B cell (primary cell): Measurements from ENCODE around the gene ARSA. TPM values are rescaled to one million over a fixed set of nuclear protein-coding genes. Genes with fewer than 3 reads are reported as not detected.

Source experiments
- ATAC-seq: fragments of 200-7000 bp; cut with Tn5 transposase; one replicate; pipeline ENCODE4 v1.10.0; 2021; ENCODE audit warnings: low read depth, mild to moderate bottlenecking, moderate number of reproducible peaks, moderate library complexity
- CTCF ChIA-PET: fragments of 350-600 bp; sonication (Branson Sonifier 250); formaldehyde crosslinking; loops from one replicate; lab custom pipeline; 2021; ENCODE audit warnings: antibody characterized with exemption, inconsistent platforms; lab: Charles Lee
- POLR2A ChIA-PET: fragments of 350-600 bp; sonication (Branson Sonifier 250); formaldehyde crosslinking; loops from one replicate; lab custom pipeline; 2021; ENCODE audit warnings: antibody characterized with exemption; lab: Charles Lee
- DNase-seq: peaks from one replicate; pipeline ENCODE4 v3.0.0; 2013
- H2AFZ ChIP-seq: 2 replicates; pipeline ENCODE4 v1.6.1; 2012; ENCODE audit warnings: mild to moderate bottlenecking, low read depth, low read length; ENCODE audit not compliant: insufficient read depth, poor library complexity, severe bottlenecking
- H3K27ac ChIP-seq, 2 donors: 1 replicate in 1 of 2; 2 replicates in 1 of 2; pipeline ENCODE4 v1.5.1; 2012 to 2013; ENCODE audit warnings: low read length in 2 of 2, mild to moderate bottlenecking in 2 of 2, moderate library complexity in 1 of 2
- H3K27me3 ChIP-seq, 4 experiments: fragments of 200-600 bp in 1 of 4; sonication (generic) in 1 of 4; replicated peaks in 1 of 4; 1 replicate in 2 of 4; 2 replicates in 2 of 4; pipeline versions ENCODE4 v1.6.1 to v1.7.0; 2013 to 2016; ENCODE audit warnings: low read length in 3 of 4, mild to moderate bottlenecking in 2 of 4, mixed read lengths in 1 of 4, moderate library complexity in 1 of 4; ENCODE audit not compliant: insufficient read depth in 4 of 4, control insufficient read depth in 3 of 4; ENCODE audit errors: control extremely low read depth in 1 of 4
- H3K36me3 ChIP-seq, 2 experiments: replicated peaks in 1 of 2; 1 replicate in 1 of 2; 2 replicates in 1 of 2; pipeline versions ENCODE4 v1.6.1 to v1.7.1; 2013; ENCODE audit warnings: low read length in 1 of 2; ENCODE audit not compliant: insufficient read depth in 2 of 2, control insufficient read depth in 1 of 2; ENCODE audit errors: control extremely low read depth in 1 of 2, extremely low read depth in 1 of 2
- H3K4me1 ChIP-seq, 2 donors: fragments of 200-600 bp in 1 of 2; sonication (generic) in 1 of 2; 1 replicate in 1 of 2; 2 replicates in 1 of 2; pipeline versions ENCODE4 v1.5.1 to v1.6.1; 2013 to 2017; ENCODE audit warnings: low read length in 2 of 2; ENCODE audit not compliant: control insufficient read depth in 2 of 2, insufficient read depth in 2 of 2
- H3K4me2 ChIP-seq: replicated peaks from 2 replicates; pipeline ENCODE3; 2012; ENCODE audit warnings: mild to moderate bottlenecking, low read depth, low read length; ENCODE audit not compliant: poor library complexity, severe bottlenecking
- H3K4me3 ChIP-seq, 5 experiments: fragments of 200-600 bp in 1 of 5; sonication (generic) in 1 of 5; 1 replicate in 3 of 5; 2 replicates in 2 of 5; pipeline versions ENCODE4 v1.5.1 to v1.7.0; 2011 to 2016; ENCODE audit warnings: low read length in 4 of 5, mild to moderate bottlenecking in 4 of 5, low read depth in 2 of 5, control low read depth in 1 of 5, moderate library complexity in 1 of 5; ENCODE audit not compliant: insufficient read depth in 1 of 5; ENCODE audit errors: control extremely low read depth in 1 of 5, extremely low read depth in 1 of 5
- H3K79me2 ChIP-seq: fragments of 200-600 bp; sonication (generic); one replicate; pipeline ENCODE4 v1.6.0; 2016; ENCODE audit warnings: low read length; ENCODE audit not compliant: control insufficient read depth, insufficient read depth
- H3K9ac ChIP-seq: fragments of 200-600 bp; sonication (generic); 2 replicates; pipeline ENCODE4 v1.6.1; 2017; ENCODE audit warnings: mild to moderate bottlenecking, low read length, moderate library complexity
- H3K9me3 ChIP-seq, 3 donors: one replicate each; pipeline versions ENCODE4 v1.6.1 to v1.7.1; 2013; ENCODE audit warnings: low read length in 2 of 3; ENCODE audit not compliant: control insufficient read depth in 2 of 3, insufficient read depth in 1 of 3; ENCODE audit errors: control extremely low read depth in 1 of 3
- H4K20me1 ChIP-seq: 2 replicates; pipeline ENCODE4 v1.6.0; 2012; ENCODE audit warnings: mild to moderate bottlenecking, low read length; ENCODE audit not compliant: insufficient read depth, control insufficient read depth, poor library complexity, severe bottlenecking
- H3K27ac Mint-ChIP-seq: one replicate; pipeline ENCODE4 v1.8.0; 2021; ENCODE audit warnings: mixed read lengths
- H3K27me3 Mint-ChIP-seq: one replicate; pipeline ENCODE4 v1.8.0; 2021; ENCODE audit warnings: mixed read lengths
- H3K4me1 Mint-ChIP-seq: one replicate; pipeline ENCODE4 v1.8.0; 2021; ENCODE audit warnings: mixed read lengths
- H3K4me3 Mint-ChIP-seq: one replicate; pipeline ENCODE4 v1.8.0; 2021; ENCODE audit warnings: mixed read lengths
- H3K9me3 Mint-ChIP-seq: one replicate; pipeline ENCODE4 v1.8.0; 2022; ENCODE audit warnings: mixed read lengths; ENCODE audit not compliant: insufficient read depth
- CTCF ChIP-seq: fragments of 200-600 bp; IDR thresholded peaks from one replicate; pipeline ENCODE4 v1.8.0; 2022; ENCODE audit warnings: antibody characterized with exemption, mild to moderate bottlenecking
- EZH2 ChIP-seq: IDR thresholded peaks from 2 replicates; pipeline ENCODE4 v1.6.1; 2012; ENCODE audit warnings: borderline replicate concordance, low read depth, mild to moderate bottlenecking, moderate library complexity, low read length; ENCODE audit not compliant: insufficient read depth, poor library complexity, severe bottlenecking
- WGBS: methylation state at CpG from one replicate; pipeline ENCODE4 v1.1.5; 2013; ENCODE audit warnings: missing lambda C conversion rate; ENCODE audit not compliant: insufficient coverage; 5-methylcytosine and 5-hydroxymethylcytosine counted together
- intact Hi-C: fragments of 100-400 bp; cut with micrococcal nuclease; formaldehyde crosslinking; loops from one replicate; pipeline ENCODE4 v1.10.0; 2022
- polyA plus RNA-seq: library from polyadenylated mRNA; depleted of rRNA; stranded (reverse); fragments of >200 nt; gene quantifications from 2 replicates; pipeline ENCODE4 v1.2.3, GENCODE V29; 2012
- total RNA-seq, 2 donors: library from RNA; stranded (reverse); fragments of 120-200 nt in 1 of 2; gene quantifications; 1 replicate in 1 of 2; 2 replicates in 1 of 2; pipeline versions ENCODE4 v1.2.3 to v1.2.4, GENCODE V29; 2013 to 2022

The ARSA gene
- total and polyA plus RNA-seq, 2 donors (not counting 1 experiment from before 2014, with no cell fraction given): 82.0 to 128 TPM

- CTCF ChIA-PET: no interaction called here
- H4K20me1 ChIP-seq: no peaks in the 10 kb centered on the region
- Mint-ChIP-seq H3K27ac (no peak overlapping the region), H3K9me3 (no peaks in the 10 kb centered on the region), H3K4me3 (no peak overlapping the region), H3K27me3 (peaks cover 17% of the 10 kb centered on the region), H3K4me1 (peaks cover 10% of the 10 kb centered on the region)
- WGBS: 95% methylated on average over 4 of the region's 5 CpGs
- peaks cover 0 to 34% (median 14%) of the 10 kb centered on the region in 4 experiments for H3K27me3 ChIP-seq
- POLR2A ChIA-PET: no interaction called here
- TF ChIP-seq CTCF (no peak), EZH2 (no peak)
- H3K36me3 ChIP-seq: no peaks in the 10 kb centered on the region
- no peaks in the 10 kb centered on the region for H3K79me2 ChIP-seq
- ATAC-seq (no peak), DNase-seq (no peak)
- no peak overlapping the region for H2AFZ ChIP-seq
- peaks cover 0 to 10% (median 0%) of the 10 kb centered on the region in 3 donors for H3K9me3 ChIP-seq
- H3K27ac ChIP-seq: no peak overlapping the region
- peaks cover 6 to 7% of the 10 kb centered on the region in 2 donors for H3K4me1 ChIP-seq
- no peak overlapping the region for H3K4me2 ChIP-seq
- H3K9ac ChIP-seq: no peak overlapping the region
- intact Hi-C loops: no loop called here
- no peak overlapping the region for H3K4me3 ChIP-seq
These were observed 30.9 kb downstream of the ARSA start for GRCh38 chr22:50597097-50597496.

GRCh38 chr22:50595189-50595588, 32.8 kb downstream of the ARSA start:
- no peak overlapping the region for H3K27ac ChIP-seq
- ChIA-PET POLR2A (no interaction called here), CTCF (no interaction called here)
- no peak overlapping the region for H2AFZ ChIP-seq
- H3K4me2 ChIP-seq: no peak overlapping the region
- peaks cover 0 to 21% (median 11%) of the 10 kb centered on the region in 4 experiments for H3K27me3 ChIP-seq
- no peaks in the 10 kb centered on the region for H3K36me3 ChIP-seq
- no peak for TF ChIP-seq CTCF
- TF ChIP-seq EZH2: no peak
- Mint-ChIP-seq H3K27ac (no peak overlapping the region), H3K9me3 (no peaks in the 10 kb centered on the region), H3K4me1 (peaks cover 4% of the 10 kb centered on the region), H3K27me3 (peaks cover 11% of the 10 kb centered on the region), H3K4me3 (no peak overlapping the region)
- no peak overlapping the region for H3K4me3 ChIP-seq
- peaks cover 0 to 10% (median 0%) of the 10 kb centered on the region in 3 donors for H3K9me3 ChIP-seq
- WGBS: 83% methylated on average over 3 of the region's 3 CpGs
- peaks cover 4 to 6% of the 10 kb centered on the region in 2 donors for H3K4me1 ChIP-seq
- intact Hi-C loops: no loop called here
- H3K79me2 ChIP-seq: no peaks in the 10 kb centered on the region
- ATAC-seq (no peak), DNase-seq (no peak)
- no peak overlapping the region for H3K9ac ChIP-seq
- H4K20me1 ChIP-seq: no peaks in the 10 kb centered on the region
